Stimulated activated CD8-positive, alpha-beta memory T cell treated with anti-CD3 and anti-CD28 coated beads, Interleukin-15, amount 100 ng/mL, for 48 hours (primary cell): ENCODE measurements around the gene DYNLRB1.
"Not testable (repeated sequence)": the region's sequence is repeated elsewhere in the genome, so short reads cannot be mapped to it uniquely, and the experiment has no call there.

Experiments used
- DNase-seq, 2 donors: peaks; one replicate each; pipeline ENCODE4 v3.0.0-alpha.2; 2020; ENCODE audit warnings: low read depth in 2 of 2

DYNLRB1 gene

DNA sequence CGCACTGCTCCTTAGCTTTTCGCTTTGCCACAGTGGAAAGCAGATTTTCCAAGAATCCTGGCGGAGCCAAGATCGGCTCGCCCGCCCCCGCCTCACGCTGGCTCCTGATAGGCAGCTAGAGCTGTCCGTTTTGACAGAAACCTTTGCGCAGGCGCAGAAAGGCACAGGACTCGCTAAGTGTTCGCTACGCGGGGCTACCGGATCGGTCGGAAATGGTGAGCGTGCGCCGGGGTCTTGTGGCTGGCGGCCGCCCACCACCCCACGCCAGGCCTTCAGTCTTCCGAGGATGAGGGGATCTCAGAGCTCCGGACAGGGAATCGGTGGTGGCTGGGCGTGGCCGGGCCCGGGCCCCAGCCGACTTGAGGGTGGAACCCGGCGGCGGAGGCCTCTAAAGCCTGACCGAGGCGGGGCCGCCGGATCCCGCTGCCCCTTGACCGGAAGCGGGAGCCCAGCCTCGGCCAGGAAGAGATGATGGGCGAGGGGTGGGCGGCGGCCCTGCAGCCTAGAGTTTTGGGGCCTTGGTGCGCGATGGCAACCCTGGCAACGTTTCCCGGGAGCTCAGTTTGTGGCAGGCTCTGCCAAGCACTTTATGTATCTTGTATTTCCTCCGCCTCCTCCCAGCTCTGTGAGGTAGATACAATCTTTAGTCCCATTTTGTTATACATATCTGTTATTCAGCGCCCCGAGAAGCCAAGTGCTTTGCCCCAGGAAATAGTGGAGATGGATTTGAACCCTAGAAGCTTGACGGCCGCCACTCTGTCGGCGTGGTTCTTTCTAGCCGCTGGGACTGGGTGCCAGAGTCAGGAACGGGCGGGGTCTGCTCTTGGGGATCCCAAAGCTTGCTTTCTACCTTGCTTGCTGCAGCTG is at the start of gene DYNLRB1:
DYNLRB1 (plus strand) TSS at position 176 of the 867 bp plus-strand sequence; CDS start at position 213, 37 bp downstream.
- peak; percentile 89 to 90 for DNase-seq

DNA sequence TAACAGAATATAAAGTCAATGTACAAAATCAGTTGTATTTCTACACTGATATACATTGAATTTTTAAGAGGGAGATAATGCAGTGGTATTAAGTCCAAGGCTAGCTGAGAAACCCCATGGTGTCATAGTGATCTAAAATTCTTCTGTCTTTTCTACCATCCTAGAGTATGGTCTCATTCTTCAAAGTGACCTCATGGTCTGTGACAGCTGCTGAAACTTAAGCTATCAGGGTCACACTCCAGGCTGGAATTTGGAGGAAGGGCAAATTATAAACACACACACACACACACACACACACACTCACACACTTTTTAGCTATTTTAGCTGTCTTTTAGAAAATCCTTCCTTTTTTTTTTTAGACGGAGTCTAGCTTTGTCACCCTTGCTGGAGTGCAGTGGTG is 47.3 kb upstream of the DYNLRB1 start:
- DNase-seq: no peak

DNA sequence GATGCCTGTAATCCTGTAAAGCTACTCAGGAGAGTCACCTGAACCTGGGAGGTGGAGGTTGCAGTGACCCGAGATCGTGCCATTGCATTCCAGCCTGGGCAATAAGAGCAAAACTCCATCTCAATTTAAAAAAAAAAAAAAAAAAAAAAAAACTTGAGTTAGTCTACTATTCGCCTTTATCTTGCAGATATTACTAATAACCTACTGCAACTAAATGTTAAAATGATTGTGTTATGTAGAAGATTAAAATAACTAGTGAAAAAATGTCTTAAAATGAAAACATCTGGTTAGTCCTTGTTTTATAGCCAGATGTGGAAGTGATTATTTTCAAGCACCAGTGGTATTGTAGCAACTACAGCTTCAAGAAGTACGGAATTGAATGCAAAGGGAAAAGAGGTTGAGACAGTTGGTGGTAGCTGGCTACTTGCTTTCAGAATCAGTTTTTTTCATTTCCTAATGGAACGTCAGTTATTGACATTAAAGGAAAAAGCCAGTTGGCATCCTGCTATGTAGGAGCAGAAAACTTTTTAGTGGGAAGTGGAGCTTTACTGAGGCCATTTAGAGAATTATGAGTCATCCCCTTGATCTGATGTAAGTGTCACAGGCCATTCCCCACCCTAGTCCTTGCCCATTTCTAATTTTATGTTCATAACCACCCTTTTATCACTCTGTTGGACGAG is 43.8 kb upstream of the DYNLRB1 start:
- DNase-seq: no peak

DNA sequence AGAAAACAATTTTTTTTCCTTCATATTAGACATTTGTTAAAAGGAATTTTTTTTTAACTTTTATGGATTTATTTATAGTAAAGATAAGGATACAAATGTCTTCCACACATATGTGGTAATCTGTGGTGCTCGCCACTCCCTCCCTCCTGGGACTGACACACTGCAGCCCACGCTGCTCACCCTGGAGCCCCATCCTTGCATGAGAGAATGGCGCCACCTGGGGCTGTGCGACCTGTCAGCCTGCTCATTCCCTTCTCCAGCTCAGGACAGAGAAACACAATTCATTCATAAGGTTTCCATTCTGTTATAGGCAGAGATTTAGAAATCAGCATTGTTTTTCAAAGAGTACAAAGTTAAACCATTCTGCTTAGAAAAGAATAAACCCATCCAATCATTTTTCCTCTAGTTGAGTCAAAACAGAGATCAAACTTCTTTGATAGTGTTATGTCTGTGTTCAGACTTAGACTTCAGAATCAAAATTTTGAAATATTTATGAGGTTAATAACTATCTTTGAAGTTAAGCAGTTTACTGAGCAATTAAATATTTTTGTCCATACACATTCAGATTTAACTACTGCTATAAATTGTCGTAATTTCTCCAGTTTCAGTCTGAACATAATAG is 42.8 kb upstream of the DYNLRB1 start:
- peak in 1 of 2 donors; percentile 11 for DNase-seq

DNA sequence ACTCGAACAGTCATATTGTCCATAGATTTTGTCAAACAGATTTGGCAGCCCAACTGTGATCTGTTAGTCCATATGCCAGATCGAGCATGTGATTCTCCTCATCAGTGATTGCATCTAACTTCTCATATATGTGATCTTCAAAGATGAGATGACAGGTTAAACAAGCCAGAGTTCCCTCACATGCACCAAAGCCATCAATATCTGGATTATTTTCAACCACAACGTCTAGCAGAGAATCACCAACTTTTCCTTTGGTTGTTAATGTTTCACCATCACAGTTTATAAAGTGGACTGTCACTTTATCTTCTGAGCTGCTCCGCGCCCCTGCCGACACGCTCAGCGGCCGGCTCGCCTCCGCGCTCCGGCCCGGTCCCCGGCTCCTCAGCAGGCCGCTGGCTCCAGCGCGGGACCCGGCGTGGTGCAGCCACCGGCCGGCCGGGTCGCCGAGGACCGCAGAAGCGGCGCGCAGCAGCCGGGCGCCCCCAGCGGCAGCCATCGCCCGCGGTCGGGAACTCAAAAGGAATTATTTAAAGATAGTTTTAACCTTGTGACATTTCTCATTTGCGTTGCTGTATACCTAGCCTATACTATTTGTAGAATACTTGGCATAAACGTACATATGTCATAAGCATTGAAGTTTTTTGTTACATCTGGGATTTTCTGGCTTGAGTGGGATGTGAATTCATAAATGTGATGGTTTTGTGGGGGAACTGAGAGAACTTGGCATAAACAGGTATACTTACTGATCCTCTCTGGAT is 40.1 kb upstream of the DYNLRB1 start:
- peak in 1 of 2 donors; percentile 27 for DNase-seq

DNA sequence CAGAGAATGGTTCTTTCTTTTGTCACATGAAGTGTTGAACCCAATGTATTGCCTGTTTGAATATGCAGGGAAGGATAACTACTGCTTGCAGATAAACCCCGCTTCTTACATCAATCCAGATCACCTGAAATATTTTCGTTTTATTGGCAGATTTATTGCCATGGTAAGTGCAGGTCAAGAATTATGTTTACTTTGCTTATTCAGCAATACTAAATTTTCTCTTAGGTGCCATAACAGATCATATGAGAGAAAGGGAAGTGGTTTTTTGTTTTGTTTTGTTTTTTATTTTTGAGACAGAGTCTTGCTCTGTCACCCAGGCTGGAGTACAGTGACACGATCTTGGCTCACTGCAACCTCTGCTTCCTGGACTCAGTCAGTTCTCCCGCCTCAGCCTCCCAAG is 36.6 kb upstream of the DYNLRB1 start:
- no peak for DNase-seq

DNA sequence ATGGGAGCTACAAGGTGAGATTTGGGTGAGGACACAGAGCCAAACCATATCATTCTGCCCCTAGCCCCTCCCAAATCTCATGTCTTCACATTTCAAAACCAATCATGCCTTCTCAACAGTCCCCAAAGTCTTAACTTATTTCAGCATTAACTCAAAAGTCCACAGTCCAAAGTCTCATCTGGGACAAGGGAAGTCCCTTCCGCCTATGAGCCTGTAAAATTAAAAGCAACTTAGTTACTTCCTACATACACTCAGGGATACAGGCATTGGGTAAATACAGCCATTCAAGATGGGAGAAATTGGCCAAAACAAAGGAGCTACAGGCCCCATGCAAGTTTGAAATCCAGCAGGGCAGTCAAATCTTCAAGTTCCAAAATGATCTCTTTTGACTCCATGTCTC is 34.1 kb upstream of the DYNLRB1 start:
- DNase-seq: not testable (repeated sequence)

DNA sequence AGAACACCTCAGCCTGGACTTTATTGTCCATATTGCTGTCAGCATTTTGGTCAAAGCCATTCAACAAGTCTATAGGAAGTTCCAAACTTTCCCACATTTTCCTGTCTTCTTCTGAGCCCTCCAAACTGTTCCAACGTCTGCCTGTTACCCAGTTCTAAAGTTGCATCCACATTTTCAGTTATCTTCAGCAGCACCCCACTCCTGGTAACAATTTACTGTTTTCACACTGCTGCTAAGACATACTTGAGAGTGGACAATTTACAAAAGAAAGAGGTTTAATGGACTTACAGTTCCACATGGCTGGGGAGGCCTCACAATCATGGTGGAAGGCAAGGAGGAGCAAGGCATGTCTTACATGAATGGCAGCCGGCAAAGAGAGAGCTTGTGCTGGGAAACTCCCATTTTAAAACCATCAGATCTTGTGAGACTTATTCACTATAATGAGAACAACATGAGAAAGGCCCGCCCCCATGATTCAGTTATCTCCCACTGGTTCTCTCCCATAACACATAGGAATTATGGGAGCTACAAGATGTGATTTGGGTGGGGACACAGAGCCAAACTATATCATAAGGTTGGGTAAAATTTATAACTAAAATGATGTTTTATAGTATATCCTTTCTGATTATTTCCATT is 32.5 kb upstream of the DYNLRB1 start:
- DNase-seq: not testable (repeated sequence)

DNA sequence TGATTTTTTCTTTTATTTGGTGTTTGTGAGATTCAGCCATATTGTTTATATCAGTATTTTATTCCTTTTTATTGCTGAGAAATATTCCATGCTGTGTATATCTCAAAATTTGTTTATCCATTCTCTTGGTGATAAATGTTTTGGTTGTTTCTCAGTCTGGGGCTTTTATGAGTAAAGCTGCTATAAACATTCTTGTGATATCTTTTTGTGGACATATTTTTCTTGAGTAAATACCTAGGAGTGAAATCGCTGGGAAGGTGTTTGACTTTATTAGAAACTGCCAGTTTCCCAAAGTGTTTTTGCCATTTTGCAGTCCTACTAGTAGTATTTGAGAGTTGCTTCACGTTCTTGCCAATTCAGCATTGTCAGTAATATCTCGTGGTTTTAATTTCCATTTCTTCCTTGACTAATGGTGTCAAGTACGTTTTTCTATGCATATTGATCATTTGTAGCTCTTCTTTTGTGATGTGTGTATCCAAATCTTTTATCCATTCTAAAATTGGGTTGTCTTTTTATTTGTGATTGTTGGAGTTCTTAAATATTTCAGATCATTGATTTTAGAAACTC is 31.1 kb upstream of the DYNLRB1 start:
- DNase-seq: no peak

DNA sequence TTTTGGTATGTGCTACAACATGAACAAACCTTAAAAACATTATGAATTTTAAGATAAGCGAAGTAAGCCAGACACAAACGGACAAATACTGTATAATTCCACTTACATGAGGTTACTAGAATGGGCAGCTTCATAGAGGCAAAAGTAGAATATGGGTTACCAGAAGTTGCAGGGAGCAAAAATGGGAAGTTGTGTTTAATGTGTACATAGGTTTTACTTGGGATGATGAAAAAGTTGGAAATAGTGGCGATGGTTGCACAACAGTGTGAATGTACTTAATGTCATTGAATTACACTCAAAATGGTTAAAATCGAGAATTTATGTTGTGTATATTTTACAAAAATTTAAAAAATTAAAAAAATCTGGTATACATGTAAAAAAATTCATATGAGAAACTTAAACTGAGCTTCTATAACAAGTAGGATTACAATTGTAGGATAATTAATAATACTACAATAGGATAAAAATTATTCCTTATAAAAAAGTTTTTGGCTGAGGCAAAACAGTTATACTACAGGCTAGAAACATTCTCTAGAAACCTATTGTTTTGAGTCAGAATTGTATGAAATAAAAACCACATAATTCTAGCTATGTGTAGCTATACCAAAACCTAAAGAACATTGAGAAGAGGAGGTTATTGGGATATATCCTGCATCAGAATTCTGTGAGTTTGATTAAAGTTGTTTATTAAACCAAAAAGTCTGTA is 24.8 kb upstream of the DYNLRB1 start:
- no peak for DNase-seq

DNA sequence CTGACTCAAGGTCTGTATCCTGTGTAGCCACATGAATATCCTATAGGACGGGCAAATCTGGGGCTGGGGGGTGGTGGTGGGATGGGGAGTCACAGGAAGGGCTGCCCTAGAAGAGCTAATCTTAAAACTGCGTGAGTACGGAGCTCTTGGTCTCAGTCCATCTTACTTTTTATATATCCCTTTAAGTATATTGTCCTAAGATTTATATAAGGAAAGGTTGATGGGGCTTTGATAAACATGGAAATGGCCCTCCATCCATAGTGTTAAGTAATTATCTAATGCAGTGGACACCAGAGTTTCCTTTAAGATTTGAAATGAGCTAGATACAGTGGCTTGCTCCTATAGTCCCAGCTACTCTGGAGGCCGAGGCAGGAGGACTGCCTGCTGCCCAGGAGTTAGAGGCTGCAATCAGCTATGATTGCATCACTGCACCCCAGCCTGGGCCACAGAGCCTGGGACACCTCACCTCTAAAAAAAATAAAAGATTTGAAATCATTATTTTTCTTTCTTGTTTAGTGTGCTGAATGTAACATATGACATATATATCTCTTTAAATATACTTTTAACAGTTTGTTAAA is 24.2 kb upstream of the DYNLRB1 start:
- no peak for DNase-seq

DNA sequence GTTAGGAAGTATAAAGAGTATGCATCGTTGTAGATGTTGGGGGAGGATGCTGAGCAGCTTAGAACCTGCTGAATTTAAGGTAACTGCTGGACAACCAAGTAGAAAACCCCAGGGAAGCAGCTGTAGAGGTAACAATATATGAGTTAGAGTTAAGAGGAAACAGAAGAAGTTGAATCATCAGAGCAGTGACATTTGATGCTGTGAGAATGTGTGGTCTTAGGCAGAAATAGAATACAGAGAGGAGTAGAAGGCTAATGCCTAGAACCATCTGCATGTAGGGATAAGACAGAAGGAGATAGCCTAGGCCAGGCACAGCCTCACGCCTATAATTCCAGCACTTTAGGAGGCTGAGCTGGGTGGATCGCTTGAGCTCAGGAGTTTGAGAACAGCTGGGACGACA is 22.6 kb upstream of the DYNLRB1 start:
- no peak for DNase-seq

DNA sequence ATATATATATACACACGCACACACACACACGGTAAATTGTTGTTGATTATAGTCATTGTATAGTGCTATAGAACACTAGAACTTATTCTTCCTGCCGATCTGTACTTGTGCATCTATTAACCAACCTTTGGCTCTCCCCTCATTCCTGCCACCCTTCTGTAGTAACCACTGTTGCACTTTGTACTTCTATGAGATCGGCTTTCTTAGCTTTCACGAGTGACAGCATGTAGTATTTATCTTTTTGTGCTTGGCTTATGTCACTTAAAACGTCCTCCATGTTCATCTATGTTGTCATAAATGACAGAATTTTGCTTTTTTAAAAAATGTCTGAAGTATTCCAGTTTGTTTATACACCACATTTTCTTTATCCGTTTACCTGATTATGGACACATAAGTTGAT is 20.9 kb upstream of the DYNLRB1 start:
- DNase-seq: no peak

DNA sequence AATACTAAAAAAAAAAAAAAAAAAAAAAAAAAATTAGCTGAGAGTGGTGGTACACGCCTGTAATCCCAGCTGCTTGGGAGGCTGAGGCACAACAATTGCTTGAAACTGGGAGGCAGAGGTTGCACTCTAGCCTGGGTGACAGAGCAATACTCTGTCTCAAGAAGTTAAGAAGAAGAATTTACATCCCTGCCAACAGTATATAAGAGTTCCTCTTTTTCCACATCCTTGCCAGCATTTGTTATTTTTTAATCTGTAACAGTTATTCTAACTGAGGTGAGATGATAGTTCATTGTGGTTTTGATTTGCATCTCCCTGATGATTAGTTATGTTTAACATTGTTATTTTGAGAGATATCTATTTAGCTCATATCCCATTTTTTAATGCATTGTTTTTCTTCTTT is 20.3 kb upstream of the DYNLRB1 start:
- no peak for DNase-seq

DNA sequence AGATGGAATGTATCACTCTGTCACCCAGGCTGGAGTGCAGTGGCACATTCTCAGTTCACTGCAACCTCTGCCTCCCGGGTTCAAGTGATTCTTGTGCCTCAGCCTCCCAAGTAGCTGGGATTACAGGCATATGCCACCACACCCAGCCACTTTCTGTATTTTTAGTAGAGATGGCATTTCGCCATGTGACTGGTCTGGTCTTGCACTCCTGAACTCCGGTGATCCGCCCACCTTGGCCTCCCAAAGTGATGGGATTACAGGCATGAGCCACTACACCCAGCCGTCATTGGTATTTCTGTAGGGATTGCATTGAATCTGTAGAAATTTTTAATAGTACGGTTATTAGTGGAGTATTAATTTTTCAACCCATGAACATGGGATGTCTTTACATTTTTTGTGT is 18.6 kb upstream of the DYNLRB1 start:
- DNase-seq: not testable (repeated sequence)

DNA sequence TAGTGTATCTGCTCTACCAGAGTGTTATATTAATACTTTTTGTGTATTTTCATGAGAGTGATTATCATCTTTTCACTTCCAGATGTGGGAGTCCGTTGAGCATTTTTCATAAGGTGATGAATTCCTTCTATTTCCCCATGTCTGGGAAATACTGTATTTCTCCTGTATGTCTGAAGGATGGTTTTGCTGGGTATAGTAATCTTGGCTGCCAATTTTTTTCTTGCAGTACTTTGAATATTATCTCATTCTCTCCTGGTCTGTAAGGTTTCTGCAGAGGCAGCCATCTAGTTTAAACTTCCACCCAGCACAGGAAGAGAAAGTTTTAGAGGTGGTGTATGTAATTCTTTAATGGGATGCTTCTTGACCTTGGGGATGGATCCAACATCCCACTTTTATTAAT is 15.4 kb upstream of the DYNLRB1 start:
- no peak for DNase-seq

DNA sequence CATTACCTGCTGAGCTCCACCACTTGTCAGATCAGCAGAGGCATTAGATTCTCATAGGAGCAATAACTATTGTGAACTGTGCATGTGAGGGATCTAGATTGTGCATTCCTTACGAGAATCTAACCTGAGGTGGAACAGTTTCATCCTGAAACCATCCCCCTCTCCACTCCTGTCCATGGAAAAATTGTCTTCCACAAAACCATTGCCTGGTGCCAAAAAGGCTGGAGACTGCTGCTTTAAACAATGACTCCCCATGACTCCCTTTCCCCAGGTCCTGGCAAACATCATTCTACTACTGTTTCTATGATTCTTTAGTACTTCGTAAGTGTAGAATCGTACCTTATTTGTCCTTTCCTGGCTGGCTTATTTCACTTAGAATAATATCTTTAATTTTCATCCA is 9.7 kb upstream of the DYNLRB1 start:
- no peak for DNase-seq

DNA sequence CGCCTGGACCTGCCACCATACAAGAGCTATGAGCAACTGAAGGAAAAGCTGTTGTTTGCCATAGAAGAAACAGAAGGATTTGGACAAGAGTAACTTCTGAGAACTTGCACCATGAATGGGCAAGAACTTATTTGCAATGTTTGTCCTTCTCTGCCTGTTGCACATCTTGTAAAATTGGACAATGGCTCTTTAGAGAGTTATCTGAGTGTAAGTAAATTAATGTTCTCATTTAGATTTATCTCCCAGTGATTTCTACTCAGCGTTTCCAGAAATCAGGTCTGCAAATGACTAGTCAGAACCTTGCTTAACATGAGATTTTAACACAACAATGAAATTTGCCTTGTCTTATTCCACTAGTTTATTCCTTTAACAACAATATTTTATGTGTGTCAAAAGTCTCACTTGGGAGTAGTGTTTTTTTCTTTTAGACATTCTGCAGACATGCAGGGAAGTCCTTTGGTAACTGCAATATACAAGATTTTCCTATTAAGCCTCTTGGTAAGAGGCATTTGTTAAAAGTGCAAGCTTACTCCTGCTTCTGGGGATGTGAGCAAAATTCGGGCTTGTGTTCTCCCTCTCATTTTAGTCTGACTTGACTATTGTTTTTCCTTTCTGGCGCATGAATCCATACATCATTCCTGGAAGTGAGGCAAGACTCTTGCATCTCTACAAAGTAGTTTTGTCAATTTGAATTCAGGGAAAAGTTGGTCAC is 8.4 kb upstream of the DYNLRB1 start:
- DNase-seq: no peak

DNA sequence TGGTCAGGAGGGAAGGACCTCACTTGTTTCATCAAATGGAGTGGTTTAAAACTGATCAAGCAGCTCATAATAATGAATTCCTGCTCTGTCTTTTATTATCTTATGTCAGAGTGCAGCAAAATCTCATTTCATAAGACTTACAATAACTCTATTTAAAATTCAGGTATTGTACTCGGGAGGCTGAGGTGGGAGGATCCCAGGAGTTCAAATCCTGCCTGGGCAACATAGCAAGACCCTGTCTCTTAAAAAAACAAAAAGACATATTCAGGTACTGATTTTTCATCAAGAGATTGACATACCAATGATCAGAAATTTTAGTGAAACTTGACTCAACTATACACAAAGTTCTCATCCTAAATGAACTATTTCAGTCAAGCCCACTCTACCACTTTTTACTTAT is 5.6 kb upstream of the DYNLRB1 start:
- DNase-seq: no peak

DNA sequence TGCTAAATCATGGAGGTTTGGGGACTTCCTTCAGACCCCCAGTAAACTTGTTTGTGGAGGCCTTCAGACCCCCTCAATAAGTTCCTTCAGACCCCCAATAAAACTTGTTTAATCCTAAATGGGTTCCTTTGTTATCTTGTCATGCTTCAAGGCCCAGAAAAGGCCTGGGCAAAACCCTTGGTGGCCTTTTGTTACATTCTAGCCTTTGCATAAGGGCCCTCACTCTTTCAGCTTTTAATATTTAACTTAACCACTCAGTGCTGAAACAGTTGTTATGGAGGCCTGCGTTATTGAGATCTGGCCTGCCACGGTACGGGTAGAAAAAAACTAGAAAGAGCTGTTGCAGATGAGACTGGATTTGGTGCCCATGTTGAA is 4.3 kb upstream of the DYNLRB1 start:
- DNase-seq: no peak
